Right hindlimb (tissue), 1 donor: ENCODE measurements around the gene RPL13A.
"Not testable (repeated sequence)": the region's sequence is repeated elsewhere in the genome, so short reads cannot be mapped to it uniquely, and the experiment has no call there.

Source experiments
- DNase-seq: peaks from one replicate; pipeline ENCODE4 v3.0.0-alpha.2; 2018

The RPL13A gene

GRCh38 chr19:49487277-49488045 is at the start of gene RPL13A:
RPL13A (plus strand) TSS chr19:49487608; CDS start chr19:49487630, 22 bp downstream.
- peak; percentile 100 for DNase-seq

GRCh38 chr19:49438261-49438660 is 49.1 kb upstream of the RPL13A start:
- DNase-seq = no peak

GRCh38 chr19:49439836-49440235 is 47.6 kb upstream of the RPL13A start:
- DNase-seq = no peak

GRCh38 chr19:49440439-49441209 is 46.8 kb upstream of the RPL13A start:
- no peak for DNase-seq

DNA sequence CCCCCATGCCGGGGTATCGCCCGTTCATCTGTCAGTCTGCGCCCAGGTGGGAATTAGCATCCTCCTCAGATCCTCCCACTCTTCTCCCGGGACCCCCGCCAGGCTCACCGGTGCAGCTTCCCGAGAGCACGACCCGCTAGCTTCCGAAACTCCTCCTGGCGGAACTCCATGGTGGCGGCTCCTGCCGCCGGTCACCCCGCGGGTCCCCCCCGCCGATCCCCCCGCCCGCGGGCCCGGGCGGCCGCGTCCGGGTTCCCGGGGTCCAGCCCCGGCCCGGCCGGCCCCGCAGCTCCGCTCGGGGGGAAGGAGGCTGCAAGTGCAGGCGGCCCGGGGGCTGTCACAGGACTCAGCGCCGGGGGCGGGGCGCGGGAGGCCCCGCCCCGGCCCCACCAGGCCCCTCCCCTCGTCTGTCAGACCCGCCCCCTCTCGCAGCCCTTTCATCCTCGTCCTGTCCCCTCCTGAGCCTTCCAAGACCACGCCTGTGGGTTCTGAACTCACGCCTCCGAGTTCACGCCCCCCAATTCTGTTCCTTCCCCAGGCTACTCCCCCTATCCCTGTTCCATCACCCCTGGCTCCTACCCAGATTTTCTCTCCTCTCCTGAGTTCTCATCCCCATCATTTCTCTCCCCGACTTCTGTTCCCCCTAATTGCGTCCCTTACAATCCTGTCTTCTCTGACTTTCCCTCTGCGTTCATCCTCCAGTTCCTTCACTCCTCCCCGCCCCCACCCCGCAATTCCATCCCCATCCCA is 46.0 kb upstream of the RPL13A start, which contains the start of gene SLC17A7:
TSS of gene SLC17A7 (minus strand) at position 318 of the 750 bp plus-strand sequence. CDS start at position 170, 148 bp downstream.
- peak; percentile 48 for DNase-seq

GRCh38 chr19:49441960-49442350 is 45.5 kb upstream of the RPL13A start:
- no peak for DNase-seq

GRCh38 chr19:49442354-49442753 is 45.1 kb upstream of the RPL13A start:
- peak; percentile 52 for DNase-seq

- peak; percentile 94 for DNase-seq
These were observed 44.5 kb upstream of the RPL13A start for GRCh38 chr19:49442771-49443365.

- peak; percentile 97 for DNase-seq
These were observed 43.9 kb upstream of the RPL13A start for GRCh38 chr19:49443366-49444099.

- not testable (repeated sequence) for DNase-seq
These were observed 43.2 kb upstream of the RPL13A start for GRCh38 chr19:49444100-49444700.

GRCh38 chr19:49445997-49446396 is 41.4 kb upstream of the RPL13A start:
- no peak for DNase-seq

DNA sequence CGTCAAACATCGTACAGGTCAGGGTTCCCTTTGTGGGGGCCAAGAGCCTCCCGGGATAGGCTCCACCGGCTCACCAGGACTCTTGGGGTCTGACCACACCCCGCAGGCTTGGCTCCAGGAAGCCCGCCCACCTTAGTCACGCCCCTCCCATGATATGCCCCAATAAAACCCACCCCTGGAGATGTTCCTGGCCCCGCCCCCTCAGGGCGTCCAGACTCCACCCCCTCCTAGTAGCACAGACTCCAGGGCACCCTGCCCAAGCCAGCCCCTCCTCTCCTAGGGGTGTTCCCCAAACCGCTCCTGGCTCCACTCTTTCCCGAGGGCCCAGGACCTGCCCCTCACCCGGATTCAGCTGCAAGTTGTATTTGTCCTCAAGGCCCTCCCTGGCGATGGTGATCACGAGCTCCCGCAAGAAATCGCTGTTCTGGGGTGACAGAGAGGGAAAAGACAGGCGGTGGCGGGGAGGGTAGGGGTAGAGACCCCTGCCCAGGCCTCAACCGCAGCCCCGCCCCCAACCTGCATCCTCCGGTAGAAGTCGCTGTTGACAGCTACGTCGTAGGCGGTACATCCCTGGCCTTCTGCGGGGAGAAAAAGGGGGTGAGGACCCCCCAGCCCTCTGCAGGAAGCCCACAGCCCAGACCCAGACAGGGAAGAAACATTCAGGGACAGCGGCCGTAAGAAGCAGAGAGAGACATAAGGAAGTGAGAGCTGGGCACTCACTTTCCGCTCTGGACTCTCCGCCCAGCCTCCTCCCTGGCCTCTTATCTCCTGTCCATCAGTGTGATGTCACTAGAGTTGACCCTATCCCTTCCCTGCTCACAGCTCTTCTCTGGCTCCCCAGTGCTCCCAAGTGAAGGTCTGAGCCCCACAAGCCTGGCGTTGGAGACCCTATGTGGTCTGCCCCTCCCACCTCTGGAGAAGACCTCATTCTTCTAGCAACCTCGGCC is 39.6 kb upstream of the RPL13A start:
- DNase-seq = peak; percentile 63

DNA sequence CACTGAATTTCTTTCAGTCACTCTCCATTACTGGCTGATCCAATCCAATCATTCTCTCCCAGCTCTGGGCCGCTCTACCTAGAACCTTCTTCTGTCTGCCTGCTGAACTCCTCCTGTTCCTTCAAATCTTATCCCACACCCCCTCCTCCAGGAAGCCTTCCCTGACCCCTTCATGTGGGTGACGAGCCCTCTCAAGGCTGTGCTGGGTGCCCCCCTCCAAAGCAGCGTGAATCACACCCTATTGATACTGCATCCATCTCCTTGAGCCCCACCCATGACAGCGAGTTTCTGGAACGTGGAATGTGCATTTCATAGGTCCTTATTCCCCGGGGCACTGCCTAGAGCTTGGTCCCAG is 39.0 kb upstream of the RPL13A start:
- no peak for DNase-seq

- no peak for DNase-seq
These were observed 37.0 kb upstream of the RPL13A start for GRCh38 chr19:49450405-49450804.

DNA sequence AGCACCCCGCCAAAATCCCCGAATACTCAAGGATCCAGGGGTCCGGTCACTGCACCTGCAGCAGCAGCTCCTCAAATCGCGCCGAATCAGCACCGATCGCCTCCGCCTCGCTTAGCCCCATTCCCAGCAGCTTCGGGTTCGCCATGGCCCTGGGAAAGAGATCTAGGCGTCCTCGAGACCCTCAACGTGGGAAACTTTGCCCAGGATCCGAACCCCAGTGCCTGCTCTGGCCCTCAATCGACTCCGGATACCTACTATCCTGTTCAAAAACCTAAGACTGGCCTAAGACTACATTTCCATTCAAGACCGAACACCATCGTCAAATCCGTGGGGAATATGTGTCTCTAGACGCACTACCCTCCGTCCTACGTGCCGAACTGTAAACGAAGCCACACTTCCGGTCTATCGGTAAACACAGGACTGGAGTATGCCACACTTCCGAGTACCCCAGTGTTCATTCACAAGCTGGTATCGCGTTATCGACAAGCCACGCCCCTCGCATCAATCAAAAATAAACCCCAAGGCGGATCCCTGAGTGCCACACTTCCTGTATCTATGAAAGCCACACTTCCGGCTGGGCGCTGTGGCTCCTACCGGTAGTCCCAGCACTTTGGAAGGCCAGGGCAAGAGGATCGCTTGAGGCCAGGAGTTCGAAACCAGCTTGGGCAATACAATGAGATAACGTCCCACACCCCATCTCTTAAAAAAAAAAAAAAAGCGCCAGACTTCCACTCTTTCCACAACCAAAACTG is 35.8 kb upstream of the RPL13A start, which contains the start of gene PIH1D1:
TSS of gene PIH1D1 (minus strand) at position 385 of the 752 bp plus-strand sequence. CDS start at position 145, 240 bp downstream.
- peak; percentile 98 for DNase-seq

- DNase-seq = peak; percentile 99
These were observed 34.2 kb upstream of the RPL13A start, which contains the start of gene ALDH16A1 for GRCh38 chr19:49453013-49453756. ALDH16A1 (plus strand) TSS chr19:49453225; CDS start chr19:49453332, 107 bp downstream.

GRCh38 chr19:49453757-49454240 is 33.6 kb upstream of the RPL13A start:
- no peak for DNase-seq

DNA sequence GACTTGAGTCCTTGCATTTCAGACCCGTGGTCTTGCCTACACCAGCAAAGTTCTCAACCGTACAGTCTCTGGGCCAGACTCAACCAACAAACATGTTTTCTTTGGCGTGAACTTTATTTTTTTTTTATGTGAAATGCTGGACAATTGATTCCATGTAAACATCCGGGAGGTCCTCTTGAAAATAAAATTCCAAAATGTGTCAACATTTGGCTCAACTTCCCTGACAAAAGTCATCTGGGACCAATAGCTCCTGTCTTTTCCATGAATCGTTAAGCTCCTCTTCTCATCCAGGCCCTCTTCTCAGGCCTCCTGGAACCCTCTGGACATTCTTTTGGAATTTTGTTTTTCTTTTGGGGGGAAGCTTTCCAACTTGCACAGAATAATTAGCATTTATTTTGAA is 31.6 kb upstream of the RPL13A start:
- DNase-seq = no peak

- no peak for DNase-seq
These were observed 31.1 kb upstream of the RPL13A start for GRCh38 chr19:49456326-49456725.
